ENCODE results near the gene PPP1R3E.
"Not testable (repeated sequence)": the region's sequence is repeated elsewhere in the genome, so short reads cannot be mapped to it uniquely, and the experiment has no call there.

The PPP1R3E gene

GRCh38 chr14:23284654-23285529 is 17.8 kb downstream of the PPP1R3E start:
- no peak for TF ChIP-seq CTCF (IDR thresholded peaks at IDR 0.05; ENCODE audit: extremely low read depth, insufficient read depth, missing control alignments)
- in situ Hi-C loops (cut with MboI; ENCODE audit: low pct_unique_long_range_greater_than_20kb, low sequenced_read_pairs, unreplicated experiment) = no loop called here
- DNase-seq (ENCODE audit: low spot score) = peak; percentile 63

GRCh38 chr14:23281247-23281646 is 21.4 kb downstream of the PPP1R3E start:
- DNase-seq (ENCODE audit: low spot score) = no peak
- in situ Hi-C loops (cut with MboI; ENCODE audit: low pct_unique_long_range_greater_than_20kb, low sequenced_read_pairs, unreplicated experiment) = no loop called here
- TF ChIP-seq CTCF (IDR thresholded peaks at IDR 0.05; ENCODE audit: extremely low read depth, insufficient read depth, missing control alignments) = no peak

- in situ Hi-C loops (cut with MboI; ENCODE audit: low pct_unique_long_range_greater_than_20kb, low sequenced_read_pairs, unreplicated experiment); DNase-seq (ENCODE audit: low spot score): not testable (repeated sequence)
These were observed 24.7 kb downstream of the PPP1R3E start for GRCh38 chr14:23277928-23278327.

GRCh38 chr14:23277189-23277588 is 25.5 kb downstream of the PPP1R3E start:
- in situ Hi-C loops (cut with MboI; ENCODE audit: low pct_unique_long_range_greater_than_20kb, low sequenced_read_pairs, unreplicated experiment) = no loop called here
- TF ChIP-seq CTCF (IDR thresholded peaks at IDR 0.05; ENCODE audit: extremely low read depth, insufficient read depth, missing control alignments) = no peak
- no peak for DNase-seq (ENCODE audit: low spot score)

- in situ Hi-C loops (cut with MboI; ENCODE audit: low pct_unique_long_range_greater_than_20kb, low sequenced_read_pairs, unreplicated experiment) = no loop called here
- DNase-seq (ENCODE audit: low spot score) = no peak
These were observed 27.2 kb downstream of the PPP1R3E start for GRCh38 chr14:23275412-23275811.

GRCh38 chr14:23269193-23269592 is 33.5 kb downstream of the PPP1R3E start:
- in situ Hi-C loops (cut with MboI; ENCODE audit: low pct_unique_long_range_greater_than_20kb, low sequenced_read_pairs, unreplicated experiment) = no loop called here
- TF ChIP-seq CTCF (IDR thresholded peaks at IDR 0.05; ENCODE audit: extremely low read depth, insufficient read depth, missing control alignments) = no peak
- no peak for DNase-seq (ENCODE audit: low spot score)

More at GRCh38 chr14:23275412-23275811, 27.2 kb downstream of the PPP1R3E start:
- TF ChIP-seq CTCF (IDR thresholded peaks at IDR 0.05; ENCODE audit: extremely low read depth, insufficient read depth, missing control alignments) = no peak

GRCh38 chr14:23260849-23261248 is 41.8 kb downstream of the PPP1R3E start:
- DNase-seq (ENCODE audit: low spot score); in situ Hi-C loops (cut with MboI; ENCODE audit: low pct_unique_long_range_greater_than_20kb, low sequenced_read_pairs, unreplicated experiment): not testable (repeated sequence)

Data from GM13977 (cell line).